Mesothelial cell of epicardium (in vitro differentiated cells): ENCODE results near the gene KPNB1. TPM values are rescaled to one million over a fixed set of nuclear protein-coding genes. Genes with fewer than 3 reads are reported as not detected.

Experiments
- DNase-seq, 2 experiments: peaks; one replicate each; pipeline ENCODE4 v3.0.0; 2021; ENCODE audit warnings: low spot score in 2 of 2; ENCODE audit not compliant: unreplicated experiment in 2 of 2
- H3K27ac Mint-ChIP-seq: 2 replicates; pipeline ENCODE4 v1.8.0; 2021; ENCODE audit warnings: mixed read lengths
- H3K27me3 Mint-ChIP-seq: 2 replicates; pipeline ENCODE4 v1.8.0; 2021; ENCODE audit warnings: low read depth, mixed read lengths
- H3K36me3 Mint-ChIP-seq: 2 replicates; pipeline ENCODE4 v1.8.0; 2021; ENCODE audit warnings: mixed read lengths
- H3K4me1 Mint-ChIP-seq: 2 replicates; pipeline ENCODE4 v1.8.0; 2021; ENCODE audit warnings: mixed read lengths
- H3K4me3 Mint-ChIP-seq: 2 replicates; pipeline ENCODE4 v1.8.0; 2021; ENCODE audit warnings: mild to moderate bottlenecking, moderate library complexity, mixed read lengths
- H3K9me3 Mint-ChIP-seq: 2 replicates; pipeline ENCODE4 v1.8.0; 2021; ENCODE audit warnings: mixed read lengths
- total RNA-seq: library from RNA; stranded (reverse); gene quantifications from 3 replicates; pipeline ENCODE4 v1.2.1, GENCODE V29; 2021
- TF ChIP-seq, protein P1 (sequence below): fragments of 200-600 bp; sonication (generic); IDR thresholded peaks from one replicate; pipeline ENCODE4 v1.5.0; 2021; ENCODE audit warnings: antibody characterized with exemption; ENCODE audit not compliant: unreplicated experiment

KPNB1 gene
- total RNA-seq, 1 donor from 2014 or later: 302 TPM

DNA sequence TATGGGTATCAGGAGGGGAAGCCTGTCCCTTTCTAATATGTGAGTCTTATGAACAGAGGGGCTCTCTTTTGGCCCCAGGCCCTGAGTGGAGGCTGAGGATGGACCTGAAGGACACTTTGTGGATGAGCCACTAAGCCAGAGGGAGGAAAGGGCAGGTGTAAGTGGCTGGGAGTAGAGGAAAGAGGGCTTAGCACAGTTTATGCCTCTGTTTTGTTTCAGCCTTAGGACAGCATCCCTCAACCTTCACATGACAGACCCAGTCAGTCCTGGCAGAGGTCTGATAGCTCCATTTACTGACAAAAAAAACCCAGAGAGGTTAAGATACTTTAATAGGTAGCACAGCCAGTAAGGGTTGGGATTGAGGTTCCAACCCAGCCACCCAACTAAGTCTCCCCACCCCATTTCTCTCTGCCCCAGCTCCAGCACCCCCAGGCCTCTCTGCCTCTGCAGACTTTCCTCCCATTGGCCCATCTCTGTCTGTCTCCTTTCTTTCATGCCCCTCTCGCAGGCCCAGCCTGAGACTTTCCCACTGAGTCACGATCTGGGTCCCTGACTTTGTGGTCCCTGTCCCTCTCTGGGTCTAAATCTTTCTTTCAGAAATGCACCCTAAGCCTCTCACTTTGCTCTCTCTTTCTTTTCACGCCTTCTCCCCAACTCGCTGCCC, 78.6 kb downstream of the KPNB1 start:
- Mint-ChIP-seq H3K27ac (no peak overlapping the region), H3K27me3 (peaks cover 87% of the 10 kb centered on the region), H3K36me3 (no peaks in the 10 kb centered on the region), H3K4me1 (no peaks in the 10 kb centered on the region), H3K9me3 (no peaks in the 10 kb centered on the region), H3K4me3 (no peak overlapping the region)
- no peak for DNase-seq
- TF ChIP-seq, protein P1, sequence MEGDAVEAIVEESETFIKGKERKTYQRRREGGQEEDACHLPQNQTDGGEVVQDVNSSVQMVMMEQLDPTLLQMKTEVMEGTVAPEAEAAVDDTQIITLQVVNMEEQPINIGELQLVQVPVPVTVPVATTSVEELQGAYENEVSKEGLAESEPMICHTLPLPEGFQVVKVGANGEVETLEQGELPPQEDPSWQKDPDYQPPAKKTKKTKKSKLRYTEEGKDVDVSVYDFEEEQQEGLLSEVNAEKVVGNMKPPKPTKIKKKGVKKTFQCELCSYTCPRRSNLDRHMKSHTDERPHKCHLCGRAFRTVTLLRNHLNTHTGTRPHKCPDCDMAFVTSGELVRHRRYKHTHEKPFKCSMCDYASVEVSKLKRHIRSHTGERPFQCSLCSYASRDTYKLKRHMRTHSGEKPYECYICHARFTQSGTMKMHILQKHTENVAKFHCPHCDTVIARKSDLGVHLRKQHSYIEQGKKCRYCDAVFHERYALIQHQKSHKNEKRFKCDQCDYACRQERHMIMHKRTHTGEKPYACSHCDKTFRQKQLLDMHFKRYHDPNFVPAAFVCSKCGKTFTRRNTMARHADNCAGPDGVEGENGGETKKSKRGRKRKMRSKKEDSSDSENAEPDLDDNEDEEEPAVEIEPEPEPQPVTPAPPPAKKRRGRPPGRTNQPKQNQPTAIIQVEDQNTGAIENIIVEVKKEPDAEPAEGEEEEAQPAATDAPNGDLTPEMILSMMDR: no peak

DNA sequence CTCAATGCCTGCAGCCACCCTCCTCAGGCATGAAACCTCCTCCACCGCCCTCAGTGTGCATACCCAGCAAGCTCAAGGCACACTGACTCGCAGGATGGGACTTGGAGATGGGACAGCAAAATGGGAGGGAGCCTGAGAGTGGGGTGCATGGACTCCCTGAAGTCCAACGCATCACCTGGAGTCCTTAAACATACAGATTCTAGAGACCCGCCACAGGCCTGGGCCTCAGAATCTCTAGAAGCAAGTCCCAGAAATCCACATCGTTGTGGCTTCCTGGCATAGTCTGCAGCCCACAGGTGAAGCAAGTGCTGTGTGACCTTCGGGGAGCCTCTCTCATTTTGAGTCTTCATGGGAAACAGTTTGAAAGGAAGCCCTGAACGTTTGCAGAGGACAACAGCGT, 79.8 kb downstream of the KPNB1 start:
- Mint-ChIP-seq H3K4me3 (no peak overlapping the region), H3K27ac (no peak overlapping the region), H3K4me1 (peaks cover 3% of the 10 kb centered on the region), H3K9me3 (no peaks in the 10 kb centered on the region), H3K36me3 (no peaks in the 10 kb centered on the region), H3K27me3 (peaks cover 85% of the 10 kb centered on the region)
- DNase-seq: no peak
- TF ChIP-seq, protein P1: no peak

DNA sequence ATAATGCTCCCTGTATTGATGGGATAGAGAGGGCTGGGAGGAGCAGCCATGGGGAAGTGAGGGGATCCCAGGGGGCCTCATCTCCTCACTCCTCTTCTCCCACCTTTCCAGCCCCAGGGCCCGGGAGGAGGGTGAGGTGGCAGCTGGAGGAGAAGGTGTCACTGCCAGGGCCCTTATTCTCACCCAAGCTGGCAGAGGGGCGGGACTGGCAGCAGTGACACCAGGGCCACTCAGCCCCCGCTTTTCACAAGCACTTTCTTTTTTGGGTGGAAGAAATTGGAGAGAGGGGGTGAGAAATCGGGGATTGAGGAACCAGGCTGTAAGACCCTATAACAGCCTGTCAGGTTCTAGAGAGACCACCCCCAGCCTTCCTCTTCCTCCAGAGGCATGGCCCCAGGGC, 81.0 kb downstream of the KPNB1 start:
- no peak for DNase-seq
- peaks cover 3% of the 10 kb centered on the region for H3K4me1 Mint-ChIP-seq
- no peak overlapping the region for H3K4me3 Mint-ChIP-seq
- TF ChIP-seq, protein P1: no peak
- peaks cover 90% of the 10 kb centered on the region for H3K27me3 Mint-ChIP-seq
- no peaks in the 10 kb centered on the region for H3K36me3 Mint-ChIP-seq
- H3K27ac Mint-ChIP-seq: no peak overlapping the region
- no peaks in the 10 kb centered on the region for H3K9me3 Mint-ChIP-seq

DNA sequence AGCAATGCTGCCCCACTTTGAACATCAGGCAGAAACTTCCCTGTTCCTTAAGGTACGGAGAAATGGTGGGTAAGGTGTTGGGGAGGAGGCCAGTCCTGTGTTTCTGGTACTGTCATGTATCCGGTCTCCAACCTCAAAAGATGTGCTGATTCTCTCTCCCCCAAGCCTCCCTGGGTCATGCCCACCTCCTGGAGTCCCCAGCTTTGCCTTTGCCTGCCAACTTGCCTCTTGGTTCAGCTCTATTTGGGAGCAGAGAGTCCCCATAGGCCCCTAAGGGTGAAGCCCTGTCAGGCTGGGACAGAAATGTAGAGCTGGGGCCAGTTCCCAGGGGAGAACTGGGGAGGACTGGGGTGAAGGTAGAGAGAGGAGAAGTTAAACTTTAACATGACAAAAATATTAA, 81.7 kb downstream of the KPNB1 start:
- H3K27ac Mint-ChIP-seq: no peak overlapping the region
- no peak for DNase-seq
- H3K4me3 Mint-ChIP-seq: no peak overlapping the region

DNA sequence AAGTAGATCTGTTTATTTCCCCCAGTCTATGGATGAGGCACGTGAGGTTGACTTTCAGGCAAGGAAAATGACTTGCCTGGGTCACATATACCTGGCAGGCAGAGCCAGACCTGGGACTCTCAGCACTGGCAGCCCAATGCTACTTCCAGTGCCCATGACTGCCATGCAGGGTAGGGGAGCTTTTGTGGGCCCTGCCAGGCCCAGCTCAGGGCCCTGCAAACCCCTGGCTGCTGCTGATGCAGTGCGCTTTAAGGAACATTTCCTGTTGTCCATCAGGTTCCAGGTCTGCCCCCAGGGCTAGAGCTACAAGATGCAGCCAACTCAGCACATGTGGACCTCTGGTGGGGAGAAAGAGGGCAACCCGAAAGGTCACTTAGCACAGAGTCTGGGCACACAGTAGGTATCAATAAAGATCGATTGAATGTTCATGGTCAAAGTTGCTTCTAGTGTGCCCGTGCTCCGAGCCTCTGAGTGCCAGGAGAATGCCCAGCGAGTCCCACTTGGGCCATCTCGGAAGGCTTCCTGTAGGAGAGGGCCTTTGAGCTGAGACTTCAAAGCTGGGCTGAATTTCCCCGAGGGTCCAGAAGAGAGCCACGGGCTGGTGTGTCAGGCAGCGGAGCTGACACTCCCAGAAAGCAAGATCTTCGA, 82.8 kb downstream of the KPNB1 start:
- DNase-seq: no peak
- no peaks in the 10 kb centered on the region for H3K9me3 Mint-ChIP-seq
- TF ChIP-seq, protein P1: no peak
- H3K36me3 Mint-ChIP-seq: no peaks in the 10 kb centered on the region
- peak overlapping the region; percentile 59 for H3K4me3 Mint-ChIP-seq
- H3K4me1 Mint-ChIP-seq: peaks cover 3% of the 10 kb centered on the region
- H3K27me3 Mint-ChIP-seq: peaks cover 94% of the 10 kb centered on the region
- no peak overlapping the region for H3K27ac Mint-ChIP-seq

More for the DNA sequence above, 81.7 kb downstream of the KPNB1 start:
- Mint-ChIP-seq H3K9me3 (no peaks in the 10 kb centered on the region), H3K27me3 (peaks cover 90% of the 10 kb centered on the region), H3K4me1 (peaks cover 3% of the 10 kb centered on the region), H3K36me3 (no peaks in the 10 kb centered on the region)
- TF ChIP-seq, protein P1: no peak
